Astrocyte of the spinal cord (primary cell): Measurements from ENCODE around the gene TM2D1.
A peak's percentile ranks its signal among the peaks of the same experiment; 100 is the strongest.

Source experiments
- DNase-seq: peaks from one replicate; pipeline ENCODE4 v3.0.0; 2011; ENCODE audit warnings: low read depth, low spot score
- H3K4me3 ChIP-seq: 2 replicates; pipeline ENCODE4 v1.5.1; 2011; ENCODE audit warnings: low read depth, mild to moderate bottlenecking, low read length, moderate library complexity
- in situ Hi-C: cut with HindIII; loops from 2 replicates; pipeline ENCODE4 v1.10.0; 2017; ENCODE audit warnings: low sequenced_read_pairs
- TF ChIP-seq, protein P1 (sequence below): IDR thresholded peaks from 2 replicates; pipeline ENCODE4 v1.5.1; 2012; ENCODE audit warnings: low read depth, mild to moderate bottlenecking, low read length, inconsistent platforms

The TM2D1 gene

DNA sequence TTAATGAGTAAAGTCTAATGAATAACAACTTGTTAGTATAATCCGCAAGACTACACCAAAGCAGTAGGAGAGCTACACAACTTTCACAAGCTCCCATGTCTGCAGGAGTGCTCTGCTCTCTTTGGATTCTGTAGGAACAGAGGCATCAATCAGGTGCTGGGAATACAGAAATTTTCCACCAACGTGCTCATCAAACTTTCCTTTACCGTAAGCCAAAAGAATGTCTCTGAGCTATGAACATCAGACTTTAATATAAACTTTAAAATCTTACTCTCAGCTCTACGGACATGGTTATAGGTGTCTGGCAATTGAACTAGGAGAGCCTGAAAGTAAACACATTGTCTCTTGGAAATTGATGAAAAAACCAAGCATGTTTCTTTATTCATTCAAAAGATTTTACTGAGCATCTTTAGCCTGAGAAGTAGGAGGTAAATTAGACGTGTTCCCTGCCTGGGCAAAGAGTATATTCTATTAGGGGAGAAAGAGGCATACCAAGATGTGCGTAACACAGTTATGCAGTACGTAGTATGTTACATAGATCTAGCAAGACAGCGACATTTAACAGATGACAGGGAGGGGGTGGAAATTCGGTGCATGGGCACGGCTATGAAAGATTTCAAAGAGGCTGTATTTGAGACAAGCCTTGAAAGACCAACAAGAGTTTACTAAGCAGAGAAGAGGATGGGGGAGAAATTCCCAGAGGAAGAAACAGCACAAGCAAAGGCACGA lies 85.2 kb downstream of the TM2D1 start:
- DNase-seq, result no peak
- in situ Hi-C loops, result no loop called here
- H3K4me3 ChIP-seq, result no peak overlapping the region
- TF ChIP-seq, protein P1, sequence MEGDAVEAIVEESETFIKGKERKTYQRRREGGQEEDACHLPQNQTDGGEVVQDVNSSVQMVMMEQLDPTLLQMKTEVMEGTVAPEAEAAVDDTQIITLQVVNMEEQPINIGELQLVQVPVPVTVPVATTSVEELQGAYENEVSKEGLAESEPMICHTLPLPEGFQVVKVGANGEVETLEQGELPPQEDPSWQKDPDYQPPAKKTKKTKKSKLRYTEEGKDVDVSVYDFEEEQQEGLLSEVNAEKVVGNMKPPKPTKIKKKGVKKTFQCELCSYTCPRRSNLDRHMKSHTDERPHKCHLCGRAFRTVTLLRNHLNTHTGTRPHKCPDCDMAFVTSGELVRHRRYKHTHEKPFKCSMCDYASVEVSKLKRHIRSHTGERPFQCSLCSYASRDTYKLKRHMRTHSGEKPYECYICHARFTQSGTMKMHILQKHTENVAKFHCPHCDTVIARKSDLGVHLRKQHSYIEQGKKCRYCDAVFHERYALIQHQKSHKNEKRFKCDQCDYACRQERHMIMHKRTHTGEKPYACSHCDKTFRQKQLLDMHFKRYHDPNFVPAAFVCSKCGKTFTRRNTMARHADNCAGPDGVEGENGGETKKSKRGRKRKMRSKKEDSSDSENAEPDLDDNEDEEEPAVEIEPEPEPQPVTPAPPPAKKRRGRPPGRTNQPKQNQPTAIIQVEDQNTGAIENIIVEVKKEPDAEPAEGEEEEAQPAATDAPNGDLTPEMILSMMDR, result no peak

DNA sequence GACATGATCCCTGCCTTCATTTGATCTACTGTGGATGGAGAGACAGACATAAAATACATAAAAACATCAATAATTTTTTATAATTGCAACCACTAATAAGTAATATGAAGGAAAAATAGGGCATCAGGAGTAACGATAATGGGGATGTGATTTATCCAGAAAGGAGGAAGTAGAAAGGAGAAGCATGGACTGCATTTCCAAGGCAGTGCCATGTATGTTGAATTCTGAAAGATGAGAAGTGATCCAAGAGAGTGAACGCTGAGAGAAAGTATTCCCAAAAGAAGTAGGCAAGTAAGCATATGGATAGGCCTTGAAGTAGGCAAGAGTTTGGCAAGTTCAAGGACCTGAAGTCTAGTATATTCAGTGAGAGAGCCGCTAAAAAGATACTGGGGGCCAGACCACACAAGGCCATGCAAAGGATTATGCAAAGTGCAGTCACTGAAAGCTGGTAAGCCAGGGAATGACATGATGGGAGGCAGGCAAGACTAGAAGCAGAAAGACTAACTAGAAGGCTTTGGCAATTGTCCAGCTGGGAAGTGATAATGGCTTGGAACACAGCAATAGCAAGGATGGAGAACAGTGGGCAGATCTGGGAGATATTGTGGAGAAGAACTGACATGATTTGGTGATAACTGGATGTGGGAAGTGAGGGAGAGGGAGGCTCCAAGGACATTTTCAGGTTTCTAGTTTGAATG lies 85.9 kb downstream of the TM2D1 start:
- TF ChIP-seq, protein P1, result no peak
- H3K4me3 ChIP-seq, result no peak overlapping the region
- in situ Hi-C loops, result no loop called here
- no peak for DNase-seq

DNA sequence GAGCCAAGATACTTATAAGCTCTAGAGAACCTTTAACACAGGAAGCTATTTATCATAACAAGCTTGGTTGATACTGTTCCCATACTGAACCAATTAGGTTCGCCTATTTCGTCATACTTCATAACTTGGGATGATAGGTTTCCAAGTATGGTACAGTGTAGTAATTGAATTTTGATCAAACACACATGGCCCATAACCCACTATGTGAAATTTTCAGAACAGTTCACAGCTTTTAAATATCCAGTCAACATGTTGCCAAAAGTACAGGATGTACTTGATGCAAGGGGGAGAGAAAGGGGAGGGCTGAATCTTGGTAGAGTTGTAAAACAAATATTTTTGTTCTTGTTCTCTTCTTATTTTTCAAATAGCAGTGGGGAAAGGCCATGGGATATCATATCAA lies 86.6 kb downstream of the TM2D1 start:
- DNase-seq, result peak; percentile 48
- TF ChIP-seq, protein P1, result no peak
- no peak overlapping the region for H3K4me3 ChIP-seq
- in situ Hi-C loops, result no loop called here

DNA sequence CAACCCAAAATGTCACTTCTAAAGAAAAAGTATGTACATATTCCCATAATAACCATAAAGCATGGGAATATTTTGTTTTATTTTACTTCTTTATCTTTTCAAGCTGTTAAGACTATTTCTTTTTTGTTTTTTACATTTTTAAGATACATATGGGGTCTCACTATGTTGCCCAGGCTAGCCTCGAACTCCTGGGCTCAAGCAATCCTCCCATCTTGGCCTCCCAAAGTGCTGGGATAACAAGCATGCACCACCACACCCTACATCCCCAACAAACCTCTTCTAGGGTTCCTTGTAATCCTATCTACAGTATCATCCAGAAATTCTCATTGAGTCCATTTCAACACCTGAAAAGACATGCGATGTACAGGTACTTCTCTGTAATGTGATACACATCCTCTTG lies 87.5 kb downstream of the TM2D1 start:
- in situ Hi-C loops, result no loop called here
- no peak for DNase-seq
- no peak overlapping the region for H3K4me3 ChIP-seq
- TF ChIP-seq, protein P1, result no peak

DNA sequence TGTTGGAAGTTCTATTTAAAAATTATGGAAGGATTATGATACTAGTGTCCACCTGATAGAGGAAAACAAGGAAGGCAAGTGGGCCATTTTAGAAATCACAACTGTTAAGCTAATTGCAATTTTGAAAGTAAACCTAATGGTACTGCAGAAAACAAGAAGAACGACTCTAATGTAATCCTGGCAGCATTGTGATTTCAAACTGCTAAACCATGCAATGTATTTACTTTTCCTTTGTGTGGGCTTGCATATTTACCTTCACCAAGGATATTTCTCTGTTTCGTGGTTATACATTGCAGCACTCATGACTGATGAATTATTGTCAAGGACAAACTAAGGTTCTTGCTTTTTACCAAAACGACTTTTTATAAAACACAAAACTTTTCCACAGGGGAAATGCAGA lies 88.1 kb downstream of the TM2D1 start:
- DNase-seq, result no peak
- in situ Hi-C loops, result no loop called here
- H3K4me3 ChIP-seq, result no peak overlapping the region
- TF ChIP-seq, protein P1, result no peak

DNA sequence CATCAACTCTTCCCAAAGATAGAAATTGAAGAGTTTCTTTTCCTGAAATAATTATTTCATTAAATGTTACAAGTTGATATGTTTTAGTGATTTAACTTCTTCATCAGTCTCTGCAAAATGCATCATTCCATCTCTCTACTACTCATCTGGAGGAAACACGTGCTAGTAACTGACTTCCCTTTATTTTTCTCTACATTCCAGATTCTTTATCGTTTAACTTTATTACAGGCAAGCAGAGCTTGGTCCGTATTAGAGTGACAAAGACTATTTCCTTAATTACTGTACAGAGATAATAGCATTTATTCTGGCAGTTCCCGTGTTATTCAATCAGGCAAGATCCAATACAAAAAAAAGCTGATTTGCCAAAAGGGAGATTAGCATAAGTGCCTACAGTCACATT lies 88.6 kb downstream of the TM2D1 start:
- DNase-seq, result no peak
- H3K4me3 ChIP-seq, result no peak overlapping the region
- TF ChIP-seq, protein P1, result no peak
- in situ Hi-C loops, result no loop called here
